ENCODE measurements around the gene SAMD11. TPM values are rescaled to one million over a fixed set of nuclear protein-coding genes. Genes with fewer than 3 reads are reported as not detected.

SAMD11 gene
- total and polyA plus RNA-seq, 2 of the 13 experiments (the other 11 are each of a cell fraction or from before 2014, with no cell fraction given), result 0.11 TPM; not detected in 1

GRCh38 chr1:921011-921837 is 2.5 kb upstream of the SAMD11 start (continued):
- TF ChIP-seq RBM39 (IDR thresholded peaks at IDR 0.05; ENCODE audit: low read depth, low read length, poor library complexity, severe bottlenecking) (peak; percentile 71), KDM5A (IDR thresholded peaks at IDR 0.05; ENCODE audit: borderline replicate concordance, low read length) (no peak), SMARCC2 (IDR thresholded peaks at IDR 0.05) (no peak), ZNF770 (CRISPR knock-in tag; IDR thresholded peaks at IDR 0.05) (peak; percentile 78; the same call in 1 of the 2 replicates), TFDP1 (CRISPR knock-in tag; IDR thresholded peaks at IDR 0.05; ENCODE audit: borderline replicate concordance) (0 out of 2 replicates have a peak, but pooled peaks have one; percentile 60), ZNF282 (IDR thresholded peaks at IDR 0.05; ENCODE audit: partially characterized antibody) (no peak), ATF7 (IDR thresholded peaks at IDR 0.05) (no peak), ATF7 (CRISPR knock-in tag; IDR thresholded peaks at IDR 0.05) (no peak), CAMTA2 (CRISPR knock-in tag; IDR thresholded peaks at IDR 0.05; ENCODE audit: borderline replicate concordance) (no peak), ZNF274 (CRISPR knock-in tag; IDR thresholded peaks at IDR 0.05) (no peak), HMG20B (CRISPR knock-in tag; conservative IDR thresholded peaks at IDR 0.05) (peak; percentile 64; the same call in 1 of the 2 replicates), ZNF430 (CRISPR knock-in tag; IDR thresholded peaks at IDR 0.05) (no peak), HNRNPLL (IDR thresholded peaks at IDR 0.05; ENCODE audit: low read depth, low read length, poor library complexity, severe bottlenecking) (peak; percentile 70), MEIS1 (CRISPR knock-in tag; IDR thresholded peaks at IDR 0.05; ENCODE audit: borderline replicate concordance) (0 out of 2 replicates have a peak, but pooled peaks have one; percentile 52), ZNF331 (CRISPR knock-in tag; IDR thresholded peaks at IDR 0.05) (0 out of 2 replicates have a peak, but pooled peaks have one; percentile 45), UBTF (CRISPR knock-in tag; IDR thresholded peaks at IDR 0.05) (peak; percentile 60), LRRFIP1 (CRISPR knock-in tag; conservative IDR thresholded peaks at IDR 0.05) (no peak), ARHGAP35 (CRISPR knock-in tag; IDR thresholded peaks at IDR 0.05; ENCODE audit: borderline replicate concordance) (no peak), MTF2 (CRISPR knock-in tag; IDR thresholded peaks at IDR 0.05; ENCODE audit: borderline replicate concordance) (peak; percentile 85; the same call in 1 of the 2 replicates)

All from HepG2 (cell line).